Activated CD8-positive, alpha-beta memory T cell treated with anti-CD3 and anti-CD28 coated beads, Interleukin-2, amount 50 U/mL, for 4 hours (primary cell): ENCODE results near the gene CYP4B1.
"Not testable (repeated sequence)": the region's sequence is repeated elsewhere in the genome, so short reads cannot be mapped to it uniquely, and the experiment has no call there.

Experiments used
- DNase-seq: peaks from one replicate; pipeline ENCODE4 v3.0.0-alpha.2; 2020

CYP4B1 gene

GRCh38 chr1:46817814-46818213 is 19.0 kb downstream of the CYP4B1 start:
- no peak for DNase-seq

GRCh38 chr1:46818591-46818990 is 19.7 kb downstream of the CYP4B1 start:
- DNase-seq: no peak

- no peak for DNase-seq
Observed at GRCh38 chr1:46819335-46819734, 20.5 kb downstream of the CYP4B1 start.

GRCh38 chr1:46820076-46820475 is 21.2 kb downstream of the CYP4B1 start:
- no peak for DNase-seq

GRCh38 chr1:46820560-46821060 is 21.8 kb downstream of the CYP4B1 start:
- DNase-seq: no peak

GRCh38 chr1:46822248-46822826 is 23.5 kb downstream of the CYP4B1 start:
- no peak for DNase-seq

GRCh38 chr1:46823151-46823550 is 24.3 kb downstream of the CYP4B1 start:
- no peak for DNase-seq

GRCh38 chr1:46826892-46827291 is 28.0 kb downstream of the CYP4B1 start:
- DNase-seq: not testable (repeated sequence)

- DNase-seq: no peak
Observed at GRCh38 chr1:46830665-46831322, 31.9 kb downstream of the CYP4B1 start.

- DNase-seq: not testable (repeated sequence)
Observed at GRCh38 chr1:46835469-46835868, 36.6 kb downstream of the CYP4B1 start.

GRCh38 chr1:46846386-46846785 is 47.5 kb downstream of the CYP4B1 start:
- DNase-seq: not testable (repeated sequence)

GRCh38 chr1:46857660-46858065 is 58.8 kb downstream of the CYP4B1 start:
- not testable (repeated sequence) for DNase-seq

GRCh38 chr1:46862348-46862747 is 63.5 kb downstream of the CYP4B1 start:
- DNase-seq: no peak
